HL-60 (cell line): ENCODE results near the gene BDKRB1.

Source experiments
- DNase-seq, 2 experiments: peaks; one replicate each; pipeline ENCODE4 v3.0.0-alpha.2; 2010 to 2020; ENCODE audit warnings: low read depth in 1 of 2, low spot score in 1 of 2
- H3K27ac ChIP-seq: fragments of 250-450 bp; sonication (Bioruptor Pico); replicated peaks from 2 replicates; pipeline ENCODE4 v1.5.1; 2020; ENCODE audit warnings: mild to moderate bottlenecking, moderate library complexity
- H3K27me3 ChIP-seq: fragments of 250-450 bp; sonication (Bioruptor Pico); 2 replicates; pipeline ENCODE4 v1.5.1; 2021; ENCODE audit warnings: mild to moderate bottlenecking, moderate library complexity; ENCODE audit not compliant: insufficient read depth, poor library complexity, severe bottlenecking
- H3K4me3 ChIP-seq: replicated peaks from 2 replicates; pipeline ENCODE4 v1.5.1; 2011; ENCODE audit warnings: mild to moderate bottlenecking, control low read depth, low read length; ENCODE audit not compliant: insufficient read depth
- CTCF ChIP-seq: IDR thresholded peaks from one replicate; pipeline ENCODE4 v1.5.1; 2011; ENCODE audit warnings: low read length, control low read depth, inconsistent platforms; ENCODE audit not compliant: insufficient read depth
- GABPA ChIP-seq: IDR thresholded peaks from 2 replicates; pipeline ENCODE4 v1.6.1; 2012; ENCODE audit warnings: low read depth
- POLR2AphosphoS5 ChIP-seq: IDR thresholded peaks from 2 replicates; pipeline ENCODE4 v1.6.1; 2012; ENCODE audit warnings: low read depth
- REST ChIP-seq: IDR thresholded peaks from 2 replicates; pipeline ENCODE4 v1.6.1; 2012; ENCODE audit warnings: low read depth; ENCODE audit not compliant: insufficient replicate concordance
- SPI1 ChIP-seq: IDR thresholded peaks from 2 replicates; pipeline ENCODE4 v1.6.1; 2012; ENCODE audit warnings: low read depth, mild to moderate bottlenecking, borderline replicate concordance

Gene BDKRB1

DNA sequence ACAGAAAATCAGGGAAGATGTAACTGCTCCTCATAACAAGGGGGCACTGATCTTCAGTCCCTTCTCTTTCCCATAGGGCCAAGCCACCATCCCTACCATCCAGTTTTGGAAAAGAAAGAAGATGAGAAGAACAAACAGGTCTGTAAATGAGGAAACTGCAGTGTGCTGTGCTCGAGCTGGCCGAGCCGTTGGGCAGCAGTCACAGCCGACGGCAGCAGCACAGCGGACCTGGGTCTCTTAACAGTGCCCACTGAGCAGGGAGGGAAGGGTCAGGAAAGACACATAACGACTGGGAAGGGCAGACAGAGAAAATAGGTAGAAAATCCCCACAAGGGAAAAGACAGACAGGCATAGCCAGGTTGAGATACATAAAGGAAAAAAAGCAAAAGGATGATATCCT is 38.2 kb downstream of the BDKRB1 start:
- H3K4me3 ChIP-seq = no peak overlapping the region
- H3K27me3 ChIP-seq = no peaks in the 10 kb centered on the region
- no peak overlapping the region for H3K27ac ChIP-seq
- TF ChIP-seq REST (no peak), POLR2AphosphoS5 (no peak), CTCF (no peak), GABPA (no peak), SPI1 (no peak)
- no peak for DNase-seq

DNA sequence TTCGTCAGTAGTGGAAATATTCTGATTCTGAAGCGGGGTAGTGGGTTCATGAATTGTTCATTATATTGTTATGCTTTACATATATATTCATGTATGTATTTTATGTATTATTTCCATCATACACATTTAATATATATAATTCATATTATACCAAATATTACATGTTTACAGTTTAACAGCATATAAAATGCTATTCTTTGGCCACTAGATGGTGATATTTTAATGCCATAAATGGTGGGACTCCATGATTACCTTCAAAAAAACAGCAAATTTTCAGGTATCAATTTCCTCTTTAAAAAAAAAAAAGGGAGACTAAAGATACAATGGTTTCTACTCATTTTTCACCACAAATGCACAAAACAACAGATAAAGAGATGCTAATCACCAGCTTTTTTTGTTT is 41.0 kb downstream of the BDKRB1 start:
- Histone ChIP-seq H3K27me3 (no peaks in the 10 kb centered on the region), H3K27ac (no peak overlapping the region), H3K4me3 (no peak overlapping the region)
- DNase-seq = no peak
- TF ChIP-seq CTCF (peak; percentile 23), REST (no peak)

DNA sequence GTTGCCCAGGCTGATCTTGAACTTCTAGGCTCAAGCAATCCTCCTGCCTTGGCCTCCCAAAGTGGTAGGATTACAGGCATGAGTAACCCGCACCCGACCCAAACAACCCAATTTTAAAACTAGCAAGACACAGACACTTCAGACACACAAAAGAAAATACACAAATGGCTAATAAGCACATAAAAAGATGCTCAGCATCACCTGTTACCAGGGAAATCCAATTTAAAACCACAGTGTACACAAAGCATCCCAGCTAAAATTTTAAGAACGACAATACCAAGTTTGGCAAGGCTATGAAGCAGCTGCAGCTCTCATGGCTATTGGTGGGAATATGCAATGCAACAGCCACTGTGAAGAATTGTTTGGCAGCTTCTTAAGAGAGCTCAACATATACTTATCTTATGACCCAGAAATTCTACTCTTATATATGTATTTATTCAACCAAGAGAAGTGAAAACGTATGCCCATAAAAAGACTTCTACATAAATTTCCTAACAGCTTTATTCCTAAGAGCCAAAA is 42.0 kb downstream of the BDKRB1 start:
- TF ChIP-seq GABPA = no peak
- TF ChIP-seq CTCF = no peak
- TF ChIP-seq SPI1 = no peak
- no peak for TF ChIP-seq POLR2AphosphoS5
- no peak for TF ChIP-seq REST
- Histone ChIP-seq H3K27ac (no peak overlapping the region), H3K27me3 (no peaks in the 10 kb centered on the region), H3K4me3 (no peak overlapping the region)
- no peak for DNase-seq
